GM18907 (cell line): ENCODE data around the gene PKD1L1.
A peak's percentile ranks its signal among the peaks of the same experiment; 100 is the strongest.
"Not testable (repeated sequence)": the region's sequence is repeated elsewhere in the genome, so short reads cannot be mapped to it uniquely, and the experiment has no call there.

Experiments
- ATAC-seq: cut with Tn5 transposase; IDR thresholded peaks from one replicate; pipeline ENCODE4 v1.9.1; 2021; ENCODE audit warnings: mild to moderate bottlenecking, moderate library complexity; ENCODE audit not compliant: unreplicated experiment

The PKD1L1 gene

GRCh38 chr7:47938574-47939165 lies 9.6 kb downstream of the PKD1L1 start:
- ATAC-seq, result no peak

DNA sequence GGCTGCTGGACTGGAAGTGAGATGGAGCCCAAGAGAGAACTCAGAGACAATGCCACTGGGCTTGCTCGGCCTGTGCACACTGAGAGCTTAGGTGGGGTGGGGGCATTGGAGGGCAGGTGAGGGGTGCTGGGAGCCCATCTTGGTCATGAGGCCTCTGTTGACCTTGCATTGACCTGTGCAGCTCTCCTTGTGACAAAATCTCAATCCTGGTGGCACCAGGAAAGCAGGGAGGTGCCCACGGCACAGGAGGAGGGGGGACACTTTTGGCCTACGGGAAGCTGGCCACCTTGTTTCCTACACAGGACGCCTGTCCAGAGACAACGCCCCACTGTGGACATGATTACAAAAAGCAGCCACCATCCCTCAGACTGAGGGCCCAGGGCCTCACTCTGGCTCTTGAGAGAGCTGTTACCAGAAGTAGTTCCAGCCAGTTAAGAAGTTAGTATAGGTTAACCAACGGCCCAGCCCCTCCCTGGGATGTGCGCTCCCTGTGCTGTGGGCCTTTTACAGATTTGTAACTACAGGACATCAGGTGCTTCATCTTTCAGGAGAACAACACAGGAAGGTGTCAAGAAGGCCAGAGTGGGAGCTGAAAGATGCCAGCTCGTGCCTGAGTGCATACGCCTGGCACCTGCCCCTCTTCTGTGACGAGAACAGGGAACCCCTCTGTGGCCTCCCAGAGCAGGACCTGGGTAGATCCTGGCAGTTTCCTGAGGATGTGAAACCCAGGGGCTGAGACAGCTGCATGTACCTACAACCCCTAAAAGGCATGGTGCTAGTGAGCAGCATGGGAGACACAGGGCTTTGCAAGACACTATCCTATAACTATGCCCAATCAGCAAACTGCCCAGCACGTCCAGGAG lies 10.3 kb downstream of the PKD1L1 start:
- peak; percentile 73 for ATAC-seq

DNA sequence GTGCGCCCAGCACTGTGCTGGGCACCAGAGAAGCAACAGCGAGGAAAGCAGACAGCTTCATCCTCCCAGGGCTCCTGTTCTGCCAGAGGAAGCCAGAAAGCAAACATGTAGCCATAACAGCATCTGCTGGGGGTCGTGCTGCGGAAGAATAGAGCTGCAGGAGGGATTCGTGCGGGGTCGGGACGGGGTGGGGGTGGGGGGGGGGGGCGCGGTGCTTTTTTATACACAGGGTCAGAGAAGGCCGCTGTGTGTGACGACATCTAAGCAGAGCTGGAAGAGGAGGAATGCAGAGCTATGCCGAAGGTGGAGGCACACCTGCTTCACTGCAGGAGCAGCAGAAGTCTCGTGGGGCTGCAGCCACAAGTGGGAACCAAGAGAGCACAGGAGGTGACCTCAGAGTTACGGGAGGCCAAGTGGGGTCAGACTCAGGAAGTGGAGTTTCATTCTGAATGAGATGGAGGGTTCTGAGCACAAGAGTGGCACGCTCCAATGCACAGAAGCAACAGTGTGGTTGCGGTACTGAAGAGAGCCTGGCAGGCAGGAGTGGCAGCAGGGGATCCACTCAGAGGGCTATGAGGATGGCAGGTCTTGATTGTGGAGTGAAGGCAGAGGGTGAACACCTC lies 11.1 kb downstream of the PKD1L1 start:
- peak; percentile 94 for ATAC-seq

GRCh38 chr7:47936323-47936722 lies 11.9 kb downstream of the PKD1L1 start:
- no peak for ATAC-seq

DNA sequence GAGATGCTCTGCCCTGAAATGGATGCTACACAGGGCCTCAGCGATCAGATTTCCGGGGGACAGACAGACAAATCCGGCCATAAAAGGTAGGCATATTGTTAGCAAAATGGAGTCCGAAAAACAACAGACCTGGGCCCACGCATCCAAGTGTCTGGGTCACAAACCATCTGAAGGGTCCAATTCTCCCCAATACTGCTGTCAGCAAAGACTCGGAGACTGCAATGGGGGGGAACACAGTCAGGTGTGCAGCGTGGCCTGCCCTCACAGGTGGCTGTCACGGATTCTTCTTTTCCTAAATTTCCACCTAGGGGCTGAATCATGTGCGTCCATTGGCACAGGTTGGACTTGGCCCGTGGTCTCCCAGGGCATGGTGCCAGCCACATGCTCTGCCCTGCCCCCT lies 12.9 kb downstream of the PKD1L1 start:
- no peak for ATAC-seq

DNA sequence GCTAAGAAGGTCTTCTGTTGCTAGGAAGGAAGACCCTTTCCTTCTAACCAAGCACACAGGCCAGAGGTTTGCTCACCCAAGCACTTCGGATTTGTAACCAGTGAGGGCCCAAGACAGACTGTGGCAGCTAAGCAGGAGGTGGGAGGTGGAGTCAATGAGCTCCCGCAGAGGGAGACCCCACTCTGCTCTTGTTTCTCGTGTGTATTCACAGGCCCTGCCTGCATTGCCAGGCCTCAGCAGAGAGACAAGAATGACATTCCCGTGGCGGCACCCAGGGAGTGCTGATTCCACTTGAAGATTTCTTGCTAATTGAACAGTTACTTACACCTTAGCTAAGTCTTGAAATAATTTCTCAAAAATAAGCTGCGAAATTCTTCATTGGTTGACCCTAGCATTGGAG lies 13.4 kb downstream of the PKD1L1 start:
- ATAC-seq, result no peak

- ATAC-seq, result no peak
These were observed 15.1 kb downstream of the PKD1L1 start for GRCh38 chr7:47933215-47933614.

DNA sequence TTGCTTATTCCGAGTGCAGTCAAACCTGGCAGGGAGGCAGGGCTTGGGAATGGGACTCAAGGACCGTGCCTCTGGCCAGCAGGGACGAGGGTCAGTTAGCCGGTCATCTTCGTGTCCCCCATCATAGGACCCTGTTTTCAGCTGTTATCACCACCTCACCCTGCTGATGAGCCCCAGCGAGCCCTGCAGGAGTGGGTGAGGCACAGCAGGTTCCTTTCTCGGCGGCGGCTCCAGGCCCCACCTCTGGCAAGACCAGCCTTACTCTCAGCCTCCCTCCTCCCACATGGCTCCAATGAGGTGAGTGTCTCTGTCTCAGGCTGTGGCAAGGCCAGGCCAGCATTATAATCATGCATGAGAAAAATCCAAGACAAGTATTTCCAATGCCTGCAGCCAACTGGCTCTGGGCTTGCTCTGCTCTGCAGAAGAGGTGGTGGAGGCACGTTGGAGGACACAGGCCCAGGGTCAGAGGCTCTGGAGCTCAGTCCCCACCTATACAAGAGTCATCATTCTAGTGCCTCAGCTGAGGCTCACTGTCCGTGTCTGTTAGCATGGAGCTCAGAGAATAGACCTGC lies 15.7 kb downstream of the PKD1L1 start:
- no peak for ATAC-seq

- no peak for ATAC-seq
These were observed 16.2 kb downstream of the PKD1L1 start for GRCh38 chr7:47932016-47932415.

GRCh38 chr7:47931005-47932004 lies 17.0 kb downstream of the PKD1L1 start:
- no peak for ATAC-seq

GRCh38 chr7:47924266-47924665 lies 24.0 kb downstream of the PKD1L1 start:
- ATAC-seq, result no peak

GRCh38 chr7:47923081-47923875 lies 25.0 kb downstream of the PKD1L1 start:
- not testable (repeated sequence) for ATAC-seq

DNA sequence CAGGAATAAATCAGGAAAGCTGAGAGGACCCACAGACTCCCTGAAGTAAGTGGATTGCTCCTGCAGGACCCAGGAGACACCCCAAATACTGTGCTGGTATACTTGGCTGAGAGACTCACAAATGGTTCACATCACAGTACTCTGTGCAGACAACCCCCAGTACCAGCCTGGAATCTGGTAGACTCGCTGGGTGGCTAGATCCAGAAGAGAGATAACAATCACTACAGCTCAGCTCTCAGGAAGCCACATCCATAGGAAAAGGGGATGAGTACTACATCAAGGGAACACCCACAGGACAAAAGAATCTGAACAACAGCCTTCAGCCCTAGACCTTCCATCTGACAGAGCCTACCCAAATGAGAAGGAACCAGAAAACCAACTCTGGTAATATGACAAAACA lies 31.8 kb downstream of the PKD1L1 start:
- ATAC-seq, result not testable (repeated sequence)

- no peak for ATAC-seq
These were observed 32.7 kb downstream of the PKD1L1 start for GRCh38 chr7:47915616-47915976.

DNA sequence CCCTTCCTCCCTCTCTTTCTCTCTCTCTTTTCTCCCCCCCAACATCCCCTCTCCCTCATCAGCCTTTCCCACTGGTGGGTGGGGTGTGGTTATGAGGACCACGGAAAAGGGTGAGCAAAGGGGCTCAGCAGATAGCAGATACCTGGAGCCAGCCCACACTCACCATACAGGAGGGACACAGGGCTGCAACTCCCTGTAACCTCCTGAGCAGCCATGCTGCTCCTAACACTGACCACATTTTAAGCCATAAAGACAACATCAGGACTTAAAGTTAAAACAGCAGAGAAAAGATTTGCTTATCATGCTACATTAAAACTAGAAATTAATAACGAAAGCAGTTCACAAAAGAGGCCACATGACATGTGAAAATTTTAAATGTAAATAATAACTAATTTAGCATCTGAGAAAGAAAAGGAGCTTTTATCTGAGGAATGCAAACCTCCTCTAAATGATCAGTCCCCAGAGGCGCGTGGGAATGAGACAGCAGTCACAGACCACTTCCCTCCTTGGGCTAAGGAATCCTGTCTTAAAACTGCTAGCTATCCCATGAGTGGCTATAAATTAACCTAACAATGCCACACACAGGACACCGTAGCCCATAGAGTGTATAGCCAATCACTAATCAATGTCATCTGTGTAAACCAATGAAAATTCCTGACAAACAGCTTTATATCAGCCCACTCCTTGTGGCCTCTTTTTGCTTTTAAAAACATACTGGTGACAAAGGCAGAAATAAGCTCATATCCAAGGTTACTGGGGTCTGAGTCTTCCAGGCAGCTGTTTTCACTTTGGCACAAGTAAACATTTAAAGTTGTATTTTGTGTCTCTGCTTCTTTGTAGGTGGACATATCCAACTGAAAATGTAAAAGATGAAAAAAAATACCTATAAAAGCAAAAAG lies 33.3 kb downstream of the PKD1L1 start:
- ATAC-seq, result no peak

GRCh38 chr7:47912332-47912731 lies 35.9 kb downstream of the PKD1L1 start:
- ATAC-seq, result no peak

DNA sequence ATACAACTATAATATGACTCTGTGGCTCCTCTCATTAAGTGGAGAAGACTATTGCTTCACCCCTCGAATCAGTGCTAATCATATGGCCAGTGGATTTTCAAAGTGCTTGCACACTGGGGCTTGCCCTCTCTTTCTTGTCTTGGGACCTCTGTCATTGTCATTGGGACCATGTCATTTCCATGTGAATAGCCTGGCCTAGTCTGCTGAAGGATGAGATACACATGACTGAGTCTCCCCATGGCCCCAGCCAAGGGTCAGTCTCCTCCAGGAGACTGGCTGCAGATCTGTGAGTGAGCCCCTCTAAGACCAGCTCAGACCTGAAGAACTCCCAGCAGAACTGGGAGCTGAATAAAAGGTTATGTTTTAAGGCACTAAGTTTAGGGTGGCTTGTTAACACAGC lies 39.5 kb downstream of the PKD1L1 start:
- no peak for ATAC-seq

- ATAC-seq, result no peak
These were observed 40.2 kb downstream of the PKD1L1 start for GRCh38 chr7:47907981-47908616.
